CD4-positive, alpha-beta T cell treated with Interleukin-10 for 1 hour (primary cell): Measurements from ENCODE around the gene EPS15.

Experiments
- DNase-seq: peaks from one replicate; pipeline ENCODE4 v3.0.0-alpha.2; 2020

The EPS15 gene

DNA sequence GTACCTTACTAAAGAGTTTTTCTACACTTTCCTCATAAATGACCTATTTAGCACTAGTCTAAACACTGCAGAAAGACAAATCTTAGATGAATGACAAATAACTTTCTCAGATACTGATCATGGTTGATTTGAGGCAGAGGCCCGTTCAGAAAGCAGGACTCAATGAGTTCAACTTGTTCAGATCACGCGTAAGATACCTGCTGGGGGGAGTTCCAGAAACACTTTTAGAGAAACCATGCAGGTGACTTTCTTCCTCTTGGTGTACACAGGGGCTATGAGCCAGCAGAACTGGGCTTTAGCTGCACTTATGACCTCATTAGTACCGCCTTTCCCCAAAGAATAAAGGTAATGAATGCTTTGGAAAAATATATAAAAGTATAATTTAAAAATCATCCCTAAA is 149.9 kb downstream of the EPS15 start:
- no peak for DNase-seq

DNA sequence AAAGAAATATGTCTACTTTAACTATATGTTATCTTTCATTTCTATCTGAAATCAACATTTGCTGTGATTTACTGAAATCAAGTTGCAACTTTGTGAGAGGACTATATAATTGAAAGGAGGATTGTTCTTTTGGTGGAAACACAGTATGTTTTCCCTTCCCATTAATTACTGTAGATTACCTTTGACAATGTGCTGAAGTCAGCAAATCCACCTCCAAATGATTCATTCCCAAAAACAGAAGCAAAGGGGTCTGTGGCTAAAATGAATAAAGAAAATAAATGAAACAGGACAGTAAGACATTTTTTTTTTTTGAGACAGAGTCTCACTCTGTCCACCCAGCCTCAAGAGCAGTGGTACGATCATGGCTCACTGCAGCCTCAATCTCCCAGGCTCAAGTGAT is 153.3 kb downstream of the EPS15 start:
- no peak for DNase-seq

GRCh38 chr1:51359879-51360278 is 159.2 kb downstream of the EPS15 start:
- no peak for DNase-seq

DNA sequence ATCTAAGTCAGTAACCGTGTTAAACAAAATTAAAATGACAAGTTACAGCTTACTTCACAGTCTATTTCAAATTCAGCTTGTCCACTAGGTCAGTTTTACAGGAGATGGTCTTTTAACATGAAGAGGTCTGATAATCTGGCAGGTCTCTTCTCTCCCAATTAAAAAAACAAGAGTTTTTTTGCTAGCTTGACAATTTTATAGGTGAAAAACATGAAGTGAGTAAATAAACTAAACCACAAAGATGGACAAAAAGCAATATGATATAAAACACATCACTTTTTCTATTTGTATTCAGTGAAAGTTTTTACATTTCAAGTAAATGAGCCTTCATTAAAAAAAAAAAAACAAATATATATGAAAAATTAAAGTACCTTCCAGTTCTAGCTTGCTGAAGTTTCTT is 163.7 kb downstream of the EPS15 start:
- no peak for DNase-seq

GRCh38 chr1:51354416-51354815 is 164.7 kb downstream of the EPS15 start:
- DNase-seq = no peak

GRCh38 chr1:51351907-51352306 is 167.2 kb downstream of the EPS15 start:
- DNase-seq = no peak

DNA sequence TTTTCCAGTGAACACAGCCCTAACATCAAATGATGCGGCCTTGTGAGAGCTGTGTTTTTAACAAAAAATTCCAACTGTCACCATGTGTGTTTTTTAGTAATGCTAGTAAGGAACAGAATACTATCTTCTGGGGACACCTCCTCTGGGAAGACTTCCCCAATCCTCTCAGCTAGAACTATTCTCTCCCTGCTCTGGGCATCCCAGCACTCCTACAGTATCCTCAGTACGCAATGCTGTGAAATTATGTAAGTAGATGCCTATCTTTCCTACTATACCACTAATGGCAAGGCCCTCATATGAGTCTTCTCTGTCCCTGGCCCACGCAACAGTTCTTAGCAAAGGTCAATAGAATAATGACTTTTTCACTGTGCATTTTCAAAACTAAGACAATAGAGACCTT is 169.2 kb downstream of the EPS15 start:
- no peak for DNase-seq

DNA sequence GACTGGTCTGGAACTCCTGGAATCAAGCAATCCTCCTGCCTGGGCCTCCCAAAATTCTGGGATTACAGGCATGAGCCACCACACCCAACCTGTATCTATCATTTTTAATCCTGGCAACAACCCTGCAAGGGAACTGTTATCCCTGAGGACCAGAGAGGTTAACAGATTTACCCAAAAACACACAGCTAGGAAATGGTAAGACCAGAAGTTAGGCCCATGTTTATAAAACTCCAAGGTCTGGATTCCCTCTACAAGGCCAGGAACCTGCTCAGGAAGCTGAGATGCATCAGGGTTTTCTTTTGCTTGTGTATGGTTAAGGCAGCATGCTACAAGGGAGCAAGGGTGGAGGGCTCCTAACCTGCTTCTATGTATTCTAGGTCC is 170.9 kb downstream of the EPS15 start:
- no peak for DNase-seq

- no peak for DNase-seq
Measured at GRCh38 chr1:51347398-51348146, 171.5 kb downstream of the EPS15 start.

DNA sequence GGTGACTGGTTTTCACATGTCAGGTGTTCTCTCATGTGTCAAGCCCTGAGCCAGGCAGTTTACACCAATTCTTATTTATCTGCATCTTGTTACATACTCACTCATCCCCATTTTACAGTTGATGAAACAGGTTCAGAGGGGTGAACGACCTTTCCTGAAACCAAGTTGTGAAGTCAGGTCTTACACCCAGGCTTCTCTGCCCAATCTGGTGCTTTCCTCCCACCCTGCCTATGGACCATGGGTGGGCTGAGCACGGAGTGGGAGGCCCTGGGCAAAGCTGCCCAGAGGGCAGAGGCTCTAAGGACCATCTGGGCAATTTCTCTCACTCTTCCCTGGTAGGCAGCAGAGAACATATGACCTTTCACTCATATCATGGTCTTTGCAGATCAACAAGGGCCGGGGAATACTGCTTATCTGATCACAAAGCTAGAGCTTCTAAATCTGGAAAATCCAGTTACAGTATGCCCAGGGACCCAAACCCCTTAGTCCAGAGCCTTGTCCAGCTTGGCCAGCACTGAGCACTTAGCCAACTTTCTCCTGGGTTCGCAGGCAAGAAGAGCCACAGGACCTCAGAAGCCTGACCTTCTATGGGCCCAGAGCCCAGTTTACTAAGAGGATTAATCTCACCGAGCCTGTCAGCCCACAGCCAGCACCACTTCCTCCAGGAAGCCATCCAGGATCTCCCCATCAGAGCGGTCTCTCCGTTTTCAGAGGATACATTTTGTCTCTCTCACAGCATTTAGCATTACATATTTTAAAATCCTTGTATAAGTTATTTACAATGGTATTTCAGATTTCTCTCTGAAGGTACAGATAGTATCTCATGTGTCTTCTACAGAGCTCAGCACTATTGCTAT is 172.8 kb downstream of the EPS15 start:
- DNase-seq = no peak

DNA sequence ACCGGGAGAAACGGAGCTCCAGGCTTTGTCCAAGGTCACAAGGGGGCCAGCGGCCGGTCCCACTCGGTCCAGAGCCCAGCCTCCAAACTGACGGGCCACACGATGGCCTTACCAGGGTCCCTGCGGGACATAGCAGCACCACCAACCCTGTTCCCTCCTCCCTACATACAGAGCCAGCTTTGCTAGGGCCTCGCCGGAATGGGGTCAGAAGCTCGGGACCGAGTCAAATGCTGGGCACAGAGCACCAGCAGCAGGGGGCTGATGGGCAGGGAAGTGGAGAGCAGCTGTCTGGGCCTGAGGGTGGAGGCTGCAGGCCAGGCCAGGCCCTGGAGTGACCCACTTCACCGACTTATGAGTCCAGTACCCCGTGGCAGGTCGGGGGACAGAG is 173.8 kb downstream of the EPS15 start:
- DNase-seq = no peak

DNA sequence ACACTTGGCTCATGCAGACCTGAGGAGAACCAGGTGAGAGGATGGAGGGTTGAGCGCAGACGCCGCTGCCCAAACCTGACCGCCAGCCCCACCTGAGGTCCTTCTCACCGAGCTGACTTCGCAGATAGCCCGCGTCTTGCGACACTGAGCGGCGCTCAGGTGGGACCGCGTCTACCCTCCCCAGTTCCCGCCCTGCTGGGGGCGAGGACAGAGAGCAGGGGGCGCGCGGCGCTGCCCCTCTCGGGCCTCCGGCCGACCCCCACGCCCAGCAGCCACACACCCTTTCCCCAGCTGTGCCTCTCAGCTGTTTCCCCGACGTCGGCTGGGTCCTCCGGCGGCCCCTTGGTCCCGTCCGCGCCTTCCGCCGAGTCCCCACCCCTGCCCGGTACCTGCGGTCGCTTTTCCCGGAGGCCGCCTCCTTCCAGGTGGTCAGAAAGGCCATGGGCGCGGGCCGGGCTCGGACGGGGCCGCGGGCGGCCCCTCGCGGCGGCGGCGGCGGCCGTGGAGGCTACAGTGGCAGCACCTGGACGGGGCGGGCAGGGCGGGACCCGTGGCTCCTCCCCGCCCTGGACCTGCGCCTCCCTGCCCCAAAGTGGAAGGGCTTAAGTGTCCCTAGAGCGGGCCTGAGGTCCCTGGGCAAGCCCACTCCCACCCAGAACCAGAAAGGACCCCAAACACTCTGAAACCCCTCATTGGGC is 174.3 kb downstream of the EPS15 start:
- DNase-seq = no peak

GRCh38 chr1:51344276-51344601 is 174.8 kb downstream of the EPS15 start:
- no peak for DNase-seq

DNA sequence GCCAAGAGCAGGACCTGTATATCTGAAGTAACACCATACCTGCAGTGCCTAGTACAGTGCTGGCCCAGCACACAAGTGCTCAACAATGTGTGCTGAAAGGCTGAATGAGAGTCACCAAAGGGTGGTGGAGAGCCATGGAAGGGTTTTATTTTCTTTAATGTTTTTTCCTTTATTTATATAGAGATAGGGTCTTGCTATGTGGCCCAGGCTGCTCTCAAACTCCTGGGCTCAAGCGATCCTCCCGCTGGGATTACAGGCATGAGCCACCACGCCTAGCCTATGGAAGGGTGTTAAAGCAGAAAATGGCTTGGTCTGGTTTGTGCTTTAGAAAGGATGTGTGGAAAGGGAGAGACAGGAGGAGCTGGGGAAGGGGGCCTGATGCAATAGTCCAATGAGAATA is 175.4 kb downstream of the EPS15 start:
- no peak for DNase-seq

DNA sequence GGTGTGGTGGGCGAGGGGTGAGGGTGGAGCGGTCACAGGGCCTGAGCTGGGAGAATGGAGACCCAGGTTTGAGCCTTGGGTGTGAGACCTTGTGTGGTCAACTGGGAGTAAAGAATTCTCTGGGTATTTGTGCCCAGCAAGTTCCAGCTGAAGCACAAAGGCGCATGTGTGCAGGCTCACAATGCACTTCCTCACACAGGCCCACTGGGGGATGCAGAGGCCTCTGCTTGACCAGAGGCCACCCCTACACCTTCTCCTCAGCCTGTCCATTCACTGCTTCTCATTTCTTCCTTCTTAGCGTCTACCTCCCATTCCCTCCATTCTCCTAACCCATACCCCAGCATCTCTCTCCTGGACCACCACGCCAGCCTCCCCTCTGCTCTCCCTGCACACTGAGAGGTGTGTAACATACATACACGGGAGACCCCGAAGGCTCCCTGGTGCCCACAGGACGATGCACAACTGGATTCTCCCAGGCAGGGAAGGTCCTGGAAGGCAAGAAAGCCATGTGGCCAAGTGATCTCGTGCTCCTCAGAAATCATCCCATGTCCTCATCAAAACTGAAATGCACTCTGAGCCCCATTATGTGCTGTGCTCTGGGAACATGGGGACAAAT is 176.4 kb downstream of the EPS15 start:
- DNase-seq = no peak

DNA sequence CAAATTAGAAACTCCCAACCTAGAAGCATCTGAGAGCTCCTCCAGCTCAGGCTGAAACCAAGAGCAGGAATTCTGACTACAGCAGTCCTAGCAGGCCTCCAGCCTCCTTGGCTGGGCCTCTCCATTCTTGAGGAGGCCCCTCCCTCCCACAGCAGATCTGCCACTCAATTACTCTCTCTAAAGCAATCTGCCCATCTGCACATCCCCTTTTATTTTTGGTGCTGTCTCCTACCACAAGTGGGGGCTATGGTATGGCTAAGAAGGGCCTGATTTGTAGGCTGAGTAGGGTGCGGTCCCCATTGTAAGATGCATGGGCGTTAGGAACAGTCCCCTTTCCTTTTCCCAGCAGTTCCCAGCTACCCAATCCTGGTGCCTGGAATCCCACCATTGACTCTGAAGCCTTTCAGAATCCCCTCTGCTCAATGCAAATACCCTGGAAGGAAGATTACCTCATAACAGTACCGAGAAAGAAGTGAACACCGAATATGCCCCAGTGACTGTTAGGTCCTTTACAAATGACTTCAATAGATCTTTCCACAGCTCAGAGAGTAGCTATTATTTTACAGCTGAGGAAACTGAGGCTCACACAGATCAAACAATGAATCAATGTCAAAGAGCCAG is 177.1 kb downstream of the EPS15 start:
- peak; percentile 8 for DNase-seq

DNA sequence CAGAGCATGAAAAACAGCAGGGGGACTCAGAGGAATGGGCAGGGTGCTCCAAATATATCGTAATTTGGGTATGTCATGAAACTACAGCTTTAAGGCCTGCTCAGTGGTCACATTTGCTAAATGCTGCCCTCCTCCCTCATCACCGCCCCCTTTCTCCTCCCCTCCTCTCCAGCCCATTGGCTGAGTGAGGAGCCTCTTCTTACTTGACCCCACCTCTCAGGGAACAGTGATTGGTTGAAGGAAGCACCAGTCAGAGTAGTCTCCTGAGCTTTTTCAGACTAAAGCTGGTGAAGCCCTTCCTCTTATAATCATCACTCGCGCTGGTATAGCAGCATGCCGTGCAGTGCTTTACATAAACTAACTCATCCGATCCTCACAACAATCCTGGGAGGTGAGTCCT is 178.7 kb downstream of the EPS15 start:
- DNase-seq = no peak

- DNase-seq = no peak
Measured at GRCh38 chr1:51336711-51337110, 182.4 kb downstream of the EPS15 start.

- DNase-seq = no peak
Measured at GRCh38 chr1:51336004-51336403, 183.1 kb downstream of the EPS15 start.

DNA sequence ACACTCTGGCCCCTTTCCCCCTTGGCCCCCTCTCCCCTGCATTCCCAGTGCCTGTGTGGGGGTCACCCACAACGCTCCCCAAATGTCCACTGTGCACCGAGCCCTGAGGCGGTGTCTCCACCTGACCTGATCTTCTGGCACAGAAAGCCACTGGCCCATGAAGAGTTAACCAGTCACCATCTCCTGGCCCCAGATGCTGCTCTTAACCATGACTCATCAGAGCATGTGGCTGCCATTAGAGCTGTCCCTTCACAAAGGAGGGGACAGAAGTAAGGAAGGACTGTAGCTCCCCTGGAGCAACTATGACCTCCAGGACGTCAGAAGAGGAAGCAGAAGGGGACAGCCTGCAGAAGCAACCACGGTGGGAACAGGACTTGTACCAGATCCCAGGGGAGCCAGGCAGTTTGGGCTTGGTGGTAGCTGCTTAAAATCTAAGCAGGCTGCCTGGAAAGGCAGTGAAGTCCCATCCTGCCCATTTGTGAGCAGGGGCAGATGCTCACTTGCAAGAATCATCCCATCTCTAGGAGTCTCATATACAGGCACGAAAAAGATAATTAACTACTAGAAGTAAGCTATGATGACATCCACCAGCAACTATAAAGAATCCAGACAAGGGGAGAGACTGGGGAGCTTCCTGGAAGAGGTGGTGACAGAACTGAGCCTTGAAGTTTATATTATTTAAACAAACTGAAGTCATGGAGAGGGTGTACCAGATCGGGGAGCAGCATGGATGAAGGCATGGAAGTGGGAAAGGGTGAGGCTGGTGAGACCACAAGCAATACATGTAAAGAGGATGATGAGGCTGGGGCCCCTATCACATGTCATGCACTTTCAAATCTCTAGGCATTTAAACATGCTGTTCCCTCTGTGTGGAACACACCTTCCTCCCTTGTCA is 187.6 kb downstream of the EPS15 start:
- no peak for DNase-seq

DNA sequence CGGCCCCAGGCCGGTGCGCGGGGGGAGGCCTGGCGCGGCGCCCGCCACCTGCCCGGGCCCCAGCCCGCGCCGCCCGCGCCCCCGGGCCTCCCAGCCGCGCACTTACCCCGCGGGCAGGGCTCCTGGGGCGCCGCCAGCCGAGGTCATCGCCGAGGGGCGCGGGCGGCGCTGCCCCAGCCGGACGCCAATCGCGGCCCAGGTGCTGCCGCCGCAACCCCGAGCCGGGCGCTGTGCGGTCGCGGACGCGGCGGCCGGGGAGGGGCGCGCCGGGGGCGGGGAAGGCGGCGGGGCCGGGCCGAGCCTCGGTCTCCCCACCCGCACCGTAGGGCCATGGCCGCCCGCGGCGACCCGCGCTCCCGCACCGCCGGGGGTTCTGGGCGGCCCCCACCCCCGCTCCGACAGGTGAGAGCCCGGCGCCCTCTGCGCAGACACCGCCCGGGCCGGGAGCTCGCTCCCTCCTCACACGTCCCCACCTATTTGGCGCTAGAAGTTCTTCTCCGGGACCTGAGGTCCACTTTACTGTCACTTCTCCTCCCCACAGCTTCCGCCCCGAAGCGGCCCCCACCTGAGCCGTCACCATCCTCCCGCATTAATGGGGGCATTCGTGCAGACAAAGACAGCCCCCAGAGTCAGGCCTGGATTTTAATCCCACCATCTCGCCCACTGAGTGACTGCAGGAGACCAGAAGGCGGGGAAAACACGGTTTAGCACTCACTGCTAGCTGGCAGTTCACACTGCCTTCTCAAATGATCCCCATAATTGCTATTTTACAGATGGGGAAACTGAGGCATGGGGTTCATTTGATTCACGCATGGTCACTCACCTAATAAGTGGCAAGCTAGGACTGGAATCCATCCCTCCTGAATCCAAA is 188.5 kb downstream of the EPS15 start, which contains the start of gene TTC39A:
TTC39A (minus strand) TSS at position 232 of the 871 bp plus-strand sequence; CDS start at position 147, 85 bp downstream.
- DNase-seq = no peak
